ENCODE data around the gene MORN3.

GRCh38 chr12:121705514-121705913 is 36.1 kb upstream of the MORN3 start:
- TF ChIP-seq CTCF (IDR thresholded peaks at IDR 0.05), result no peak
- no peak for TF ChIP-seq POLR2A (IDR thresholded peaks at IDR 0.05)

All from adrenal gland (tissue), 5 donors.